ENCODE data around the gene GSG1L2. TPM values are rescaled to one million over a fixed set of nuclear protein-coding genes. Genes with fewer than 3 reads are reported as not detected.

Gene GSG1L2
- total RNA-seq, 1 donor from 2014 or later = not detected

DNA sequence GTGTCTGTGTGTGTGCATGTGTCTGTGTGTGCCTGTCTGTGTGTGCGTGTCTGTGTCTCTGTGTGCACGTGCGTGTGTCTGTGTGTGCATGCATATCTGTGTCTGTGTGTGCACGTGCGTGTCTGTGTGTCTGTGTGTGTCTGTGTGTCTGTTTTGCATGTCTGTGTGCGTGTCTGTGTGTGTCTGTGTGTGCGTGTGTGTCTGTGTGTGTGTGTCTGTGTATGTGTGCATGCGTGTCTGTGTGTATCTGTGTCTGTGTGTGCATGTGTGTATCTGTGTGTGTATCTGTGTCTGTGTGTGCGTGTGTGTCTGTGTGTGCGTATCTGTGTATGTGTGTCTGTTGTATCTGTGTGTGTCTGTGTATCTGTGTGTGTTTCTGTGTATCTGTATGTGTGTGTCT lies 5.4 kb downstream of the GSG1L2 start:
- H3K27me3 ChIP-seq = no peaks in the 10 kb centered on the region
- no peak for ATAC-seq
- intact Hi-C loops (cut with DNase I) = no loop called here
- H3K9me3 ChIP-seq = no peaks in the 10 kb centered on the region
- no peaks in the 10 kb centered on the region for H3K36me3 ChIP-seq
- no peak overlapping the region for H3K4me3 ChIP-seq
- DNase-seq = no peak
- no peaks in the 10 kb centered on the region for H3K4me1 ChIP-seq
- H3K27ac ChIP-seq = no peak overlapping the region
- TF ChIP-seq, protein P1, sequence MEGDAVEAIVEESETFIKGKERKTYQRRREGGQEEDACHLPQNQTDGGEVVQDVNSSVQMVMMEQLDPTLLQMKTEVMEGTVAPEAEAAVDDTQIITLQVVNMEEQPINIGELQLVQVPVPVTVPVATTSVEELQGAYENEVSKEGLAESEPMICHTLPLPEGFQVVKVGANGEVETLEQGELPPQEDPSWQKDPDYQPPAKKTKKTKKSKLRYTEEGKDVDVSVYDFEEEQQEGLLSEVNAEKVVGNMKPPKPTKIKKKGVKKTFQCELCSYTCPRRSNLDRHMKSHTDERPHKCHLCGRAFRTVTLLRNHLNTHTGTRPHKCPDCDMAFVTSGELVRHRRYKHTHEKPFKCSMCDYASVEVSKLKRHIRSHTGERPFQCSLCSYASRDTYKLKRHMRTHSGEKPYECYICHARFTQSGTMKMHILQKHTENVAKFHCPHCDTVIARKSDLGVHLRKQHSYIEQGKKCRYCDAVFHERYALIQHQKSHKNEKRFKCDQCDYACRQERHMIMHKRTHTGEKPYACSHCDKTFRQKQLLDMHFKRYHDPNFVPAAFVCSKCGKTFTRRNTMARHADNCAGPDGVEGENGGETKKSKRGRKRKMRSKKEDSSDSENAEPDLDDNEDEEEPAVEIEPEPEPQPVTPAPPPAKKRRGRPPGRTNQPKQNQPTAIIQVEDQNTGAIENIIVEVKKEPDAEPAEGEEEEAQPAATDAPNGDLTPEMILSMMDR (IDR thresholded peaks at IDR 0.05) = no peak

DNA sequence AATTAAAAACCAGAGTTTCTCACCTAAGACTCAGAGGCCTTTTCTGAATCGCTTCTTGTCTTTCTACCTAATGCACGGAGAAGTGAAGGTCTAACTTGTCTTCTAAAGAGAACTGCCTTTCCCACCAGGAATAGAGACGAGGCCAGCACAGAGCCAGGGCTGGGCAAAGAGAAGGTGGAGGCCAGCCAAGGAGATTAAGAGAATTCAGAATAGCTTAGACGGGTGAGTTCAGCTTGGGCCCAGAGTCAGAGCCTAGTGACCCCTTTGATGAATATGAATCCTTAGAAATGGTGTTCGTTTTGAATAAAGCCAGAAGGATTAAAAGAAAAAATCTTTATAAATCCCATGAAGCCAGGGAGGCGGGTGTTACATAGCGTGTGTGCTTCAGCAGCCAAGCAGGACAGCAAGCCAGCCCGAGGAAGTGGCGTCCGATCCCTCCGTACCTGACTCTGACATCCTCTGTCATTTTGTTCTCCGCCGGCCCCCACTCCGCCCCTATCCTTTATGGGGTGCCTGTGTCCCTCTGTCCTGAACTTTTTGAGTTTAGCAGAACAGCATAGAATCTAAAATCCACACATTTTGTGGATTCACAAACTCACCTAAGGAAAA lies 7.4 kb downstream of the GSG1L2 start:
- Histone ChIP-seq H3K4me3 (no peak overlapping the region), H3K9me3 (no peaks in the 10 kb centered on the region), H3K27me3 (no peaks in the 10 kb centered on the region), H3K27ac (no peak overlapping the region), H3K4me1 (no peaks in the 10 kb centered on the region), H3K36me3 (no peaks in the 10 kb centered on the region)
- ATAC-seq = no peak
- TF ChIP-seq, protein P1 (IDR thresholded peaks at IDR 0.05) = no peak
- intact Hi-C loops (cut with DNase I) = no loop called here
- DNase-seq = no peak

DNA sequence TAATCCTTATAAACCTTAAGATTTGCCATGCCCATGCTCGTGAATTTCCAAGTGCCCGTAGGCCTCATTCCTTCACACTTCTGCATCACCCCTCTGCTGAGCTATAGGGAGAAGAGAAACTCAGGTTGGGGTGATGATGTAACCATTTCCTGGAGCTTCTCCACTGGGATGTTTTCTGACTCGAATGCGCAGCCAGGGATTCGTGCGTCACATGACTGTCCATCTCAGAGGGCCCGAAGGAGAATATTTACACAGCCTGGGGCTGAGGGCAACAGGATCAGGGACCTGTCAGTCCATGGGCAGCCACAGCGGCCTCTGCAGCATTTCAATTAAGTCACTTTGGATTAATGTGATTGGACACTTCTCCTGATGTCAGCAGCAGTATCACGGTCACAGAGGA lies 8.7 kb downstream of the GSG1L2 start:
- Histone ChIP-seq H3K27me3 (no peaks in the 10 kb centered on the region), H3K4me1 (no peaks in the 10 kb centered on the region), H3K9me3 (no peaks in the 10 kb centered on the region), H3K4me3 (no peak overlapping the region), H3K36me3 (no peaks in the 10 kb centered on the region), H3K27ac (no peak overlapping the region)
- no peak for DNase-seq
- intact Hi-C loops (cut with DNase I) = no loop called here
- ATAC-seq = no peak
- TF ChIP-seq, protein P1 (IDR thresholded peaks at IDR 0.05) = no peak

DNA sequence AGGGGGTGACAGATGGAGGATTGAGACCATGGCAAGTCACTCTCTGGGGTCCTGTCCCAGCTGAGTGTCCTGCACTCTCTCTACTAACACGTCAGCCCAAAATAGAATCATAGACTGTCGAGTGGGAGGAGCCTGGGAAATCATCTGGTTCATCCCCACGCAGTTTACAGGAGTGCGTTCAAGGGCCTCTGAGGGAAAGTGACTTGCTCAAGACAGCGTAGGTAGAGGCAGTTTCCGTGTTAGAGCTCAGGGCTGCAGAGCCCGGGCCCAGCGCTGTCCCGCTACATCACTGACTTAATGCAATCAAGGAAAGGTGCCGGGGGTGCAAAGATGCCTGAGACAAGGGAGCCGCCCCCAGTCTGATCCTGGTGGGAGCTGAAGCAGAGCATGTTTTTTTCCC lies 10.3 kb downstream of the GSG1L2 start:
- Histone ChIP-seq H3K9me3 (no peaks in the 10 kb centered on the region), H3K36me3 (no peaks in the 10 kb centered on the region), H3K4me1 (no peaks in the 10 kb centered on the region), H3K27ac (no peak overlapping the region), H3K27me3 (no peaks in the 10 kb centered on the region), H3K4me3 (no peak overlapping the region)
- DNase-seq (no peak), ATAC-seq (no peak)
- TF ChIP-seq, protein P1 (IDR thresholded peaks at IDR 0.05) = no peak
- intact Hi-C loops (cut with DNase I) = no loop called here

DNA sequence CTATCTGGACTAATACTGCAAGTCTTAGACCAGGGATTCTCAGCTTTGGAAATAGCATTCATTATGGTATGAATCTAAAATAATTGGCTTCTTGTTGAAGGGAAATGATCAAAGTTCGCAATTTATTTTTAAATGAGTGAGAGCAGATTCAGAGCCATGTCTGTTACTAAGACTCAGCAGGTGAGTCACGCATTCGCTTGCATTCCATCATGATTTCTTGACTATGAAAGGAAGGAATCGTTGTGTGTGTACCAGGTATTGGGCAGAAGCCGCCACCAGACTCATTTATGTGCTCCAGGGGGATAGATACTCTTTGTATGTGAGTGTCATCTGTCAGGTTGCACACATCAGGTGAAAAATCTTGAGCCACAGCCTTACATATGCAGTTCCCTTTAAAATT lies 10.8 kb downstream of the GSG1L2 start:
- intact Hi-C loops (cut with DNase I) = no loop called here
- Histone ChIP-seq H3K27me3 (no peaks in the 10 kb centered on the region), H3K4me3 (no peak overlapping the region), H3K36me3 (no peaks in the 10 kb centered on the region), H3K9me3 (no peaks in the 10 kb centered on the region), H3K4me1 (no peaks in the 10 kb centered on the region), H3K27ac (no peak overlapping the region)
- ATAC-seq (no peak), DNase-seq (no peak)
- TF ChIP-seq, protein P1 (IDR thresholded peaks at IDR 0.05) = no peak
